ENCODE measurements around the gene UBE2J2.

UBE2J2 gene

GRCh38 chr1:1242461-1243265, 31.0 kb downstream of the UBE2J2 start:
- ChIA-PET POLR2A (no interaction called here), CTCF (interaction anchor here (0.7 to 1.7 kb wide), 6 partner anchors 11 to 209 kb away, joined by 3 to 4 read pairs (median 3); no protein-coding TSS in a partner anchor)
- no peak for TF ChIP-seq CTCF (IDR thresholded peaks at IDR 0.05; ENCODE audit: control extremely low read depth, extremely low read depth, low read depth, missing control alignments)
- no peak for DNase-seq (ENCODE audit: extremely low spot score)

GRCh38 chr1:1241588-1242219, 31.9 kb downstream of the UBE2J2 start:
- TF ChIP-seq CTCF (IDR thresholded peaks at IDR 0.05; ENCODE audit: control extremely low read depth, extremely low read depth, low read depth, missing control alignments), result no peak
- POLR2A ChIA-PET, result interaction anchor here (0.7 kb wide), 1 partner anchor 28 kb away, joined by 6 read pairs; the partner anchor contains the start of gene TNFRSF4
- CTCF ChIA-PET, result interaction anchor here (1.0 to 1.7 kb wide), 4 partner anchors 9 to 209 kb away, joined by 3 to 4 read pairs (median 4); no protein-coding TSS in a partner anchor
- DNase-seq (ENCODE audit: extremely low spot score), result no peak

- CTCF ChIA-PET, result interaction anchor here (1.0 to 1.7 kb wide), 3 partner anchors 10 to 118 kb away, joined by 3 to 4 read pairs (median 4); no protein-coding TSS in a partner anchor
- TF ChIP-seq CTCF (IDR thresholded peaks at IDR 0.05; ENCODE audit: control extremely low read depth, extremely low read depth, low read depth, missing control alignments), result no peak
Observed at GRCh38 chr1:1240822-1241587, 32.6 kb downstream of the UBE2J2 start.

GRCh38 chr1:1240348-1240732, 33.3 kb downstream of the UBE2J2 start:
- no peak for TF ChIP-seq CTCF (IDR thresholded peaks at IDR 0.05; ENCODE audit: control extremely low read depth, extremely low read depth, low read depth, missing control alignments)
- ChIA-PET POLR2A (no interaction called here), CTCF (no interaction called here)
- DNase-seq (ENCODE audit: extremely low spot score), result no peak

More at GRCh38 chr1:1240822-1241587, 32.6 kb downstream of the UBE2J2 start:
- no peak for DNase-seq (ENCODE audit: extremely low spot score)
- POLR2A ChIA-PET, result interaction anchor here (0.7 kb wide), 1 partner anchor 27 kb away, joined by 6 read pairs; the partner anchor contains the start of gene TNFRSF4

GRCh38 chr1:1239614-1240347, 33.9 kb downstream of the UBE2J2 start:
- POLR2A ChIA-PET, result no interaction called here
- no peak for DNase-seq (ENCODE audit: extremely low spot score)
- CTCF ChIA-PET, result interaction anchor here (2.3 kb wide), 1 partner anchor 118 kb away, joined by 10 read pairs; no protein-coding TSS in a partner anchor
- no peak for TF ChIP-seq CTCF (IDR thresholded peaks at IDR 0.05; ENCODE audit: control extremely low read depth, extremely low read depth, low read depth, missing control alignments)

Measured in GM10248 (cell line).